A673 (cell line): Measurements from ENCODE around the gene BLCAP. TPM values are rescaled to one million over a fixed set of nuclear protein-coding genes. Genes with fewer than 3 reads are reported as not detected.

Experiments
- BruUV-seq: library from RNA; stranded (reverse); fragments of 400-500 nt; replicated peaks from 2 replicates; lab custom pipeline; 2021; lab: Mats Ljungman, UMichigan
- CTCF ChIA-PET: fragments of 300-600 bp; sonication (Branson Sonifier 250); formaldehyde crosslinking; loops from one replicate; lab custom pipeline; 2022; ENCODE audit warnings: antibody characterized with exemption; lab: Charles Lee
- POLR2A ChIA-PET: fragments of 300-600 bp; sonication (Branson Sonifier 250); formaldehyde crosslinking; loops from one replicate; lab custom pipeline; 2022; ENCODE audit warnings: antibody characterized with exemption; ENCODE audit not compliant: low non-redundant PET; lab: Charles Lee
- DNase-seq: peaks from one replicate; pipeline ENCODE4 v3.0.0-alpha.2; 2015; ENCODE audit warnings: low spot score
- H3K27ac ChIP-seq: fragments of 200-600 bp; sonication (generic); 2 replicates; pipeline ENCODE4 v1.5.1; 2016; ENCODE audit warnings: mixed run types, low read depth, mild to moderate bottlenecking, mixed read lengths, antibody characterized with exemption, low read length; ENCODE audit not compliant: poor library complexity, severe bottlenecking
- H3K27me3 ChIP-seq: fragments of 200-600 bp; sonication (generic); replicated peaks from 2 replicates; pipeline ENCODE4 v1.6.1; 2017; ENCODE audit warnings: mixed run types, low read depth, mild to moderate bottlenecking, mixed read lengths, antibody characterized with exemption, low read length; ENCODE audit not compliant: insufficient read depth, poor library complexity
- H3K36me3 ChIP-seq: fragments of 200-600 bp; sonication (generic); 2 replicates; pipeline ENCODE4 v1.6.1; 2016; ENCODE audit warnings: mixed run types, mild to moderate bottlenecking, mixed read lengths, antibody characterized with exemption, low read length; ENCODE audit not compliant: insufficient read depth, poor library complexity, severe bottlenecking
- H3K4me1 ChIP-seq: fragments of 200-600 bp; sonication (generic); 2 replicates; pipeline ENCODE4 v1.6.1; 2017; ENCODE audit warnings: mixed run types, mild to moderate bottlenecking, mixed read lengths, antibody characterized with exemption, low read length; ENCODE audit not compliant: insufficient read depth, poor library complexity, severe bottlenecking
- H3K4me3 ChIP-seq: fragments of 200-600 bp; sonication (generic); 2 replicates; pipeline ENCODE4 v1.5.1; 2016; ENCODE audit warnings: low read depth, mixed run types, mild to moderate bottlenecking, mixed read lengths, low read length; ENCODE audit not compliant: poor library complexity, severe bottlenecking
- H3K9me3 ChIP-seq: fragments of 200-600 bp; sonication (generic); 2 replicates; pipeline ENCODE4 v1.6.1; 2016; ENCODE audit warnings: mixed run types, low read depth, mild to moderate bottlenecking, mixed read lengths, antibody characterized with exemption, low read length; ENCODE audit not compliant: poor library complexity, severe bottlenecking
- EZH2 ChIP-seq: fragments of 200-600 bp; sonication (generic); IDR thresholded peaks from 2 replicates; pipeline ENCODE4 v1.6.1; 2017; ENCODE audit warnings: borderline replicate concordance, low read depth, mild to moderate bottlenecking, mixed read lengths, antibody characterized with exemption, low read length; ENCODE audit not compliant: poor library complexity, severe bottlenecking
- intact Hi-C: fragments of 100-400 bp; cut with micrococcal nuclease; formaldehyde crosslinking; loops from one replicate; pipeline ENCODE4 v1.10.0; 2022; ENCODE audit not compliant: unreplicated experiment
- total RNA-seq: library from RNA; stranded (reverse); gene quantifications from 2 replicates; pipeline ENCODE4 v1.2.3, GENCODE V29; 2021
- TF ChIP-seq, protein P1 (sequence below): fragments of 300-800, 200-600 bp; sonication (generic); conservative IDR thresholded peaks from 2 replicates; pipeline ENCODE4 v1.5.1; 2017; ENCODE audit warnings: low read depth, mild to moderate bottlenecking, antibody characterized with exemption, low read length, moderate library complexity, mixed read lengths

BLCAP gene
- total RNA-seq, 1 experiment from 2014 or later = 39.9 TPM

DNA sequence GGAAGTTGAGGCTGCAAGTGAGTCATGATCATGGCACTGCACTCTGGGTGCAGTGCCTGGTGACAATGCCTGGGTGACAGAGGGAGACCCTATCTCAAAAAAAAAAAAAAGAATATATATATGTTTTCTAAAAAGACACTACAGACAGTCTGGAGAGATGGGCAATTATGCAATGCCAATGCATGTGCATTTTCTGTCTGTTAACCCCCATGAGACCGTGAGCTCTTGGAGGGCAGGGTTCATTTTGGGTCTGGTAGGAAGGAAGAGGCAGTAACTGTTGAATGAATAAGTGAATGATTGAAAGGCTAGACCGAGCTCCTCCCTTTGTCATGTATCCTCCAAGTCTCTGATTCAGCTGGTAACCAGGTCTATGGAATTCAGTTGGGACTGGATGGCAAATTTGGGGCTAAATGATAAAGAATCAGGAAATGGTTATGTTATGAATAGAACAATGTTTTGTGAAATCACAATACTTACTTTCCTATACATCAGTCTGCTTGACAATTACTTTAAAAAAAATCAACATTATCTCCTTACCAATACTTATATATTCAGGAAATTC lies 5.6 kb upstream of the BLCAP start:
- Histone ChIP-seq H3K36me3 (no peaks in the 10 kb centered on the region), H3K9me3 (no peaks in the 10 kb centered on the region), H3K27ac (no peak overlapping the region), H3K4me3 (no peak overlapping the region), H3K27me3 (no peaks in the 10 kb centered on the region), H3K4me1 (peaks cover 7% of the 10 kb centered on the region)
- CTCF ChIA-PET = interaction anchor here (0.5 to 0.9 kb wide), 3 partner anchors 178 to 338 kb away, joined by 3 to 8 read pairs (median 6); no protein-coding TSS in a partner anchor
- BruUV-seq = no TSS peak
- intact Hi-C loops = no loop called here
- no peak for TF ChIP-seq EZH2
- TF ChIP-seq, protein P1, sequence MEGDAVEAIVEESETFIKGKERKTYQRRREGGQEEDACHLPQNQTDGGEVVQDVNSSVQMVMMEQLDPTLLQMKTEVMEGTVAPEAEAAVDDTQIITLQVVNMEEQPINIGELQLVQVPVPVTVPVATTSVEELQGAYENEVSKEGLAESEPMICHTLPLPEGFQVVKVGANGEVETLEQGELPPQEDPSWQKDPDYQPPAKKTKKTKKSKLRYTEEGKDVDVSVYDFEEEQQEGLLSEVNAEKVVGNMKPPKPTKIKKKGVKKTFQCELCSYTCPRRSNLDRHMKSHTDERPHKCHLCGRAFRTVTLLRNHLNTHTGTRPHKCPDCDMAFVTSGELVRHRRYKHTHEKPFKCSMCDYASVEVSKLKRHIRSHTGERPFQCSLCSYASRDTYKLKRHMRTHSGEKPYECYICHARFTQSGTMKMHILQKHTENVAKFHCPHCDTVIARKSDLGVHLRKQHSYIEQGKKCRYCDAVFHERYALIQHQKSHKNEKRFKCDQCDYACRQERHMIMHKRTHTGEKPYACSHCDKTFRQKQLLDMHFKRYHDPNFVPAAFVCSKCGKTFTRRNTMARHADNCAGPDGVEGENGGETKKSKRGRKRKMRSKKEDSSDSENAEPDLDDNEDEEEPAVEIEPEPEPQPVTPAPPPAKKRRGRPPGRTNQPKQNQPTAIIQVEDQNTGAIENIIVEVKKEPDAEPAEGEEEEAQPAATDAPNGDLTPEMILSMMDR = no peak
- POLR2A ChIA-PET = no interaction called here
- no peak for DNase-seq

DNA sequence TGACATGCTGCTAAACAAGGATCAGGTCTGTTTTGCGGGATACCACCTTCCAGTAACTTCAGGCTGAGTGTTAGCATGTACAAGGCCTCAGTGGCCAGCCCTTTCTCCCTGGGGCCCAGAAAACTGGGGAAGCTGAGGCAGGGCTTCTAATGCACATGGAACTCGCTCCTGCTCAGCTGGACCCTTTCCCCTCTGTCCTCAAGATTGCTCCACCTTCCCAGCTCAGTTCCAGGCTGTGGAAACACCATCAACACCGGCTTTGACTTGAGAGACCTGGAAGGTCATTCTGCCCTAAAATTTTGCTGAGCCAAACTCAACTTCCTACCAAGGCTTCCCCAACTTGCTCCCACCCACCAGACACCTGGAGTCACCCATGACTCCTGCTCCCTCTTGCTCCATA lies 4.2 kb upstream of the BLCAP start:
- ChIA-PET CTCF (no interaction called here), POLR2A (no interaction called here)
- Histone ChIP-seq H3K36me3 (no peaks in the 10 kb centered on the region), H3K4me1 (peaks cover 7% of the 10 kb centered on the region), H3K4me3 (no peak overlapping the region), H3K27ac (no peak overlapping the region), H3K27me3 (no peaks in the 10 kb centered on the region), H3K9me3 (no peaks in the 10 kb centered on the region)
- no peak for DNase-seq
- TF ChIP-seq, protein P1 = no peak
- no peak for TF ChIP-seq EZH2
- no TSS peak for BruUV-seq
- intact Hi-C loops = no loop called here

DNA sequence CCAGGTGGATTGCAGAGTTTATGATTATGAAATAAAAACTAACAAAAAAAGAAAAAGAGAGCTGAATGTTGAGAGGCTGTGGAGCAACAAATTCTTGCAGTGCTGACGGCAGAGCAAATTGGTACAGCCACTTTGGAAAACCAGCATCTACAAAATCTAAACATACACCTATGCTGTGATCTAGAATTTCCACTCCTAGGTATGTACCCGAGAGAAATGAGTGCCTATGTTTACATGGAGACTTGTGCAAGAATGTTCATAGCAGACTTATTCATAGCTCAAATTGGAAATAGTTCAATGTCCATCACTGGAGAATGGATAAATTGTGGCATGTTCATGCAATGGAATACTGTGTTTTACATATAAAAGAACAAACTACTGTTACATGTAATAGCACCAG lies 3.0 kb upstream of the BLCAP start:
- ChIA-PET POLR2A (no interaction called here), CTCF (no interaction called here)
- DNase-seq = no peak
- Histone ChIP-seq H3K4me3 (no peak overlapping the region), H3K4me1 (peaks cover 10% of the 10 kb centered on the region), H3K36me3 (no peaks in the 10 kb centered on the region), H3K9me3 (no peaks in the 10 kb centered on the region), H3K27ac (no peak overlapping the region), H3K27me3 (no peaks in the 10 kb centered on the region)
- no TSS peak for BruUV-seq
- intact Hi-C loops = no loop called here
- TF ChIP-seq, protein P1 = no peak
- no peak for TF ChIP-seq EZH2
